NCI-H1105 (cell line): Measurements from ENCODE around the gene SLC31A2.

ENCODE experiments used
- DNase-seq: peaks from one replicate; lab custom pipeline; 2025; lab: John Stamatoyannopoulos, UW

Gene SLC31A2

GRCh38 chr9:113151696-113152630, 1.2 kb downstream of the SLC31A2 start:
- DNase-seq: no peak

GRCh38 chr9:113152699-113153098, 1.9 kb downstream of the SLC31A2 start:
- DNase-seq: no peak

GRCh38 chr9:113153599-113153998, 2.8 kb downstream of the SLC31A2 start:
- DNase-seq: no peak

GRCh38 chr9:113154471-113154870, 3.7 kb downstream of the SLC31A2 start:
- DNase-seq: no peak

GRCh38 chr9:113154946-113155345, 4.1 kb downstream of the SLC31A2 start:
- DNase-seq: no peak

GRCh38 chr9:113155911-113156588, 5.2 kb downstream of the SLC31A2 start:
- DNase-seq: no peak

- no peak for DNase-seq
Measured at GRCh38 chr9:113156880-113157279, 6.1 kb downstream of the SLC31A2 start.

GRCh38 chr9:113158446-113158845, 7.6 kb downstream of the SLC31A2 start:
- no peak for DNase-seq

- peak; percentile 17 for DNase-seq
Measured at GRCh38 chr9:113160571-113160970, 9.8 kb downstream of the SLC31A2 start.

- DNase-seq: no peak
Measured at GRCh38 chr9:113163001-113163400, 12.2 kb downstream of the SLC31A2 start.

- no peak for DNase-seq
Measured at GRCh38 chr9:113164536-113165300, 13.9 kb downstream of the SLC31A2 start.

- DNase-seq: no peak
Measured at GRCh38 chr9:113166039-113166438, 15.2 kb downstream of the SLC31A2 start.

- DNase-seq: no peak
Measured at GRCh38 chr9:113168809-113169208, 18.0 kb downstream of the SLC31A2 start.

- DNase-seq: no peak
Measured at GRCh38 chr9:113173341-113173740, 22.5 kb downstream of the SLC31A2 start.

GRCh38 chr9:113176803-113177202, 26.0 kb downstream of the SLC31A2 start:
- no peak for DNase-seq

- DNase-seq: no peak
Measured at GRCh38 chr9:113177251-113177650, 26.4 kb downstream of the SLC31A2 start.

- no peak for DNase-seq
Measured at GRCh38 chr9:113178087-113178486, 27.3 kb downstream of the SLC31A2 start.

- DNase-seq: no peak
Measured at GRCh38 chr9:113179839-113180238, 29.0 kb downstream of the SLC31A2 start.

GRCh38 chr9:113181165-113181564, 30.4 kb downstream of the SLC31A2 start:
- no peak for DNase-seq

- DNase-seq: no peak
Measured at GRCh38 chr9:113183956-113184488, 33.2 kb downstream of the SLC31A2 start.

GRCh38 chr9:113184539-113184938, 33.7 kb downstream of the SLC31A2 start:
- DNase-seq: no peak

GRCh38 chr9:113185271-113185670, 34.5 kb downstream of the SLC31A2 start:
- DNase-seq: no peak
